A204.1 (cell line): ENCODE results near the gene KNDC1.
"Not testable (repeated sequence)": the region's sequence is repeated elsewhere in the genome, so short reads cannot be mapped to it uniquely, and the experiment has no call there.

Experiments used
- FAIRE-seq: peaks from 2 replicates; lab custom pipeline; 2012; peaks lifted over from hg19 to GRCh38; lab: Jason Lieb, UNC

Gene KNDC1

GRCh38 chr10:133141144-133141957 is 18.7 kb upstream of the KNDC1 start:
- FAIRE-seq: no peak

GRCh38 chr10:133141958-133142340 is 18.1 kb upstream of the KNDC1 start:
- FAIRE-seq: no peak

- FAIRE-seq: no peak
Measured at GRCh38 chr10:133142523-133143199, 17.4 kb upstream of the KNDC1 start.

GRCh38 chr10:133143200-133143533 is 16.9 kb upstream of the KNDC1 start:
- no peak for FAIRE-seq

GRCh38 chr10:133143546-133143945 is 16.5 kb upstream of the KNDC1 start:
- no peak for FAIRE-seq

- no peak for FAIRE-seq
Measured at GRCh38 chr10:133144771-133145170, 15.2 kb upstream of the KNDC1 start.

- FAIRE-seq: no peak
Measured at GRCh38 chr10:133150226-133150625, 9.8 kb upstream of the KNDC1 start.

GRCh38 chr10:133150656-133151055 is 9.4 kb upstream of the KNDC1 start:
- FAIRE-seq: no peak

- FAIRE-seq: not testable (repeated sequence)
Measured at GRCh38 chr10:133151071-133151470, 8.9 kb upstream of the KNDC1 start.

- FAIRE-seq: no peak
Measured at GRCh38 chr10:133151543-133151972, 8.5 kb upstream of the KNDC1 start.

GRCh38 chr10:133154411-133154810 is 5.6 kb upstream of the KNDC1 start:
- no peak for FAIRE-seq

- no peak for FAIRE-seq
Measured at GRCh38 chr10:133154996-133155778, 4.8 kb upstream of the KNDC1 start.

- no peak for FAIRE-seq
Measured at GRCh38 chr10:133156674-133157579, 3.1 kb upstream of the KNDC1 start.

GRCh38 chr10:133157662-133158436 is 2.2 kb upstream of the KNDC1 start:
- no peak for FAIRE-seq

- no peak for FAIRE-seq
Measured at GRCh38 chr10:133158437-133158755, 1.6 kb upstream of the KNDC1 start.

- FAIRE-seq: no peak
Measured at GRCh38 chr10:133158756-133159610, 1.0 kb upstream of the KNDC1 start.

- FAIRE-seq: no peak
Measured at GRCh38 chr10:133159611-133159949, 439 bp upstream of the KNDC1 start.

GRCh38 chr10:133160826-133161471 is 930 bp downstream of the KNDC1 start:
- no peak for FAIRE-seq

GRCh38 chr10:133161486-133162109 is 1.6 kb downstream of the KNDC1 start:
- no peak for FAIRE-seq
